HG03064 (cell line): ENCODE data around the gene RIN3.
"Not testable (repeated sequence)": the region's sequence is repeated elsewhere in the genome, so short reads cannot be mapped to it uniquely, and the experiment has no call there.

ENCODE experiments used
- ATAC-seq: cut with Tn5 transposase; IDR thresholded peaks from one replicate; pipeline ENCODE4 v1.9.1; 2021; ENCODE audit warnings: low read depth; ENCODE audit not compliant: unreplicated experiment

The RIN3 gene

DNA sequence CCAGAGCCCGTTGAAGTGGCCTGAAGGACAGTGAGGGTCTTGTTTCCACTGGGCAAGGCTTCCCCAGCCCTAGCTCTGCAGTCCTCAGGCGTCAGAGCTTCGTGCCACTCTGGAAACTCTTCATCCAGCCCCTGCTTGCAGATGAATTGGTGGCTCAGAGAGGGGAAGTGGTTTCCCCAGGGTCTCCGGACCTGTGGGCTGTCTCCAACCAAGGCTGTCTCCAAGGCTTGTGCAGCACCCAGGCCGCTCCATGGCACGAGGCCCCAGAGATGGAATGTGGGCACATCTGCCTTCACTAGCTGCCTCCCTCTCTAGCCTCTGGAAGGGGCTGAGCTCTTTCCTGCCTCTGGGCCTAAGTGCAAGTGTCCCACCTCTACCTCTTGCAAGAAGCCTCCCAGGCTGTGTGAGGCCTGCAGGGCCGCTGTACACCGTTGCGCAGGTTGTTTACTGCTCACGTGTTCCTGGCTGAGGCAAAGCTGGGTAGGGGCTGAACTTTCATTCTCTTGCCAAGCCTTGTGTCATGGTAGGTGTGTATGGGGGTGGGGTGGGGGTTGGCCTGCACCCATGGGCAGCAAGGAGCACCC lies 11.1 kb downstream of the RIN3 start:
- ATAC-seq, result no peak

DNA sequence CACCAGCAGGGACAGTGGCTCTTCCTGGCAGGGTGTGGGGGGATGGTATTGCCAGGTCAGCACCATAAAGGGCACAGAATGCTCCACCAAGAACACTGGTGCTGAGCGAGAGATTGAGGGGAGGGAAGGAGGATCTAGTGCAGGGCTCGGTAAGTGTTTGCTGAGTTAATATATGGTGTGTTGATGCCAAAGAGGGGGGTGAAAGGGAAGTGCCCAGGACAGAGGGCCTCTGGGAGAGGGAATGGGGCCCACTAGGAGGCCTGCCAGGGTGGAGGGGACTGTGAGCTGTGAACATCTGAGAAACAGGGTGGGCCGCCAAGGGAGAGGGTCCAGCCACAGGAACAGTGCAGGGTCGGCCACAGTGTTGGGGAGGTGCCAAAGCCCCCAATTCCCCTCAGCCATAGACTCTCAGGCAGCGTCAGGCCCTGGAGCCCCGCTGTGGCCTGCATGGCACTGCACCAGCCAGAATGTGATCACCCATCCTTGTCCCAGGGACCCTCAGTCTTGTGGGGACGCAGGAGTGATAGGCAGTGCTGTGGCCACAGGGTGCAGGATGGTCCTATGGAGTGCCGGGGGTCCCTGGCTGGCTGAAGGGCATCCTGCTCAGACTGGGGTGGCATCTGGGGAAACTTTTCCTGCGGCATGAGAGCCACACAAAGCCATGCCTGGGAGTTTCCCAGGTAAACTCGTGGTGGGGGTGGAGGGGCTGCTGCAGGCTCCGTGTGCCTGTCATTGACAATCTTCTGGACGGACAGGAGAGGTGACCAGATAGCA lies 11.9 kb downstream of the RIN3 start:
- no peak for ATAC-seq

DNA sequence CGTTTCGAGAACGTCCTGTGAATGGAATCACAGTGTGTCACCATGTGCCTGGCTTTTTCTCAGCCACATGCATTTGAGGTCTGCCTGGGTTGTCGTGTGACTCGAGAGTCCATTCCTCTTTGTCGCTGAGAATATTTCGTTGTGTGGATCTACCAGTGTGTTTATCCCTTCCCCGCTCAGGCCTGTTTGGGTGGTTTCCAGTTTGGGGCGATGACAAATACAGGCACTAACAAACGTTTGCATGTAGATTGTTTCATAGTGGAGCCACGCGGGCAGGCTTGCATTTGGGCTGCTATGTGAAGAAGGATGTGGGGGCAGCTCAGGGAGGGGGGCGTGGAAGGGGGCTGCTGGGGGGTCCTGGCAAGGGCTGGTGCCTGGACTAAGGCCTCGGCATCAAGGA lies 14.1 kb downstream of the RIN3 start:
- no peak for ATAC-seq

DNA sequence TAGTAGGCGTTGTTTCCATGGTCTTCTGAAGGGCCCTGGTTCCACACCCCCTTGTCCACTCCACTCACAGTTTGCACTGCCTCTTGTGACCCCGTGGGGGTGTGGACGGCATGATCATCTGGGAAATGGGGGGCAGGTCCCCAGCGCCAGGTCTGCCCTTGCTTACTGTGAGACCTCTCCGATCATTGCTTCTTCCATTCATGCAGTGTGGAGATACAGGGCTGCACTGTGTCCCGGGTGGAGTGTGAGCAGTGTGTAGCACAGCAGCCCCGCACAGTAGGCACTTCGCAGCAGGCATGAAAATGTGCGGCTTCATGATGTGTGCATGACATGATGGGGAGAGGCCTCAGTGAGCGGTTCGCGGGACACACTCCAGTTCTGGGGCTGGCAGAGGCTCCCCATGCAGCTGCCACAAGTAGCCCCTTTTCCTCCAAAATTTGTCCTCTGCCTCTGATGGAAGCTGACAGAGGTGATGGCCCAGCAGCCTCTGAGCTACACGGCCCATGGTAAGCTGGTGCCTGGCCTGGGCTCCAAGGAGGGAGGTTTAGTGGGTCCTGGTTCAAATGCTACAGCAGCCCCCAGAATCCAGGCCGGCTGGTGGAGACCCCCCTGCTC lies 15.0 kb downstream of the RIN3 start:
- no peak for ATAC-seq

DNA sequence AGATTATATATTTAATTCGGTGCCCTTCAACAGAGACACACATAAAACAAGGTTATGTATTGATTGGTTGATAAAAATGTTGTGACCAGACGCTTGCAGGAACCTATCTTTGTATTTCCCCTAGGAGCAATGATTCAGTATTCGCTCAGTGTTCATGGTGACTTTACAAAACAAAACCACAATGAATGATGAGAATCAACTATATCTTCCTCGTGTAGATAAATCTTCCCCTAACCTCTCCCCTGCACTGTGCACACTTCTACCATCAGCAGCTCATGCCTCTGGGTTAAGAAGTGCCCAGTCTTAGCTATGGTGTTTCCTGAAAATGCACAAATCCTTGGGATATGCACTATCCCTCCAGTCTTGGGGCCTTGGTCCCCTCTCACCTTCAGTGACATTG lies 16.3 kb downstream of the RIN3 start:
- ATAC-seq, result no peak

DNA sequence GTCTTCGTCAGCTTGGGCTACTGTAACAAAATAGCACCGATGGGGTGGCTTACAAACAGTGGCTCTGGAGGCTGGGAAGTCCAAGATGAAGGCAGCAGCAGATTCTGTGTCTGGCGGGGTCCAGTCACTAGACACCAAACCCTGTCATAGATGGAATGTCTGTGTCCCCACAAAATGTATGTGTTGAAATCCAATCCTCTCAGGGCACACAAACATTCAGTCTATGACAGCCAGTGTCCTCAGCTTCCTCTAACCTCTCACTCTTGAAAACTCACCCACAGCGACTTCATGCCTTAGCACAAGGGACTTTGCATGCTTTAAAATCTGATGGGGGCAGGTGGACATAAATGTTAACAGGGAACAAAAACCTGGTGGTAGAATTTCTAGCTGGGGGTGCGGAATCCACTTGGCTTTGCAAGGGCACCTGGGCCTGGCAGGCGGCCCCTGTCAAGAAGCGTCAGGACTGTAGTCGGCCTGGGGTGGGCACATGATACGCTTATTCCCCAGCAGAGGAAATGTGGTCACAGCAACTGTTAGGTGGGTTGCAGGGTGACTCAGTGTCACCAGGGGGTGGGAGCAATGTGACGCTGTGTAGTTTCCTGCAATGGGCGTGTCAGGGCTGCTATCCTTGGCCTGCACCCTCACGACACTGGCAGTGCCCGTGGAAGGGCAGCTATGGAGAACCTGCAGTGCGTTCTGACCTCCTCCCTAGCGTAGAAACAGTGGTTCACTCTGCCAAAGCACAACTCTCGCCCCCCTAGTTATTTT lies 17.7 kb downstream of the RIN3 start:
- ATAC-seq, result no peak

DNA sequence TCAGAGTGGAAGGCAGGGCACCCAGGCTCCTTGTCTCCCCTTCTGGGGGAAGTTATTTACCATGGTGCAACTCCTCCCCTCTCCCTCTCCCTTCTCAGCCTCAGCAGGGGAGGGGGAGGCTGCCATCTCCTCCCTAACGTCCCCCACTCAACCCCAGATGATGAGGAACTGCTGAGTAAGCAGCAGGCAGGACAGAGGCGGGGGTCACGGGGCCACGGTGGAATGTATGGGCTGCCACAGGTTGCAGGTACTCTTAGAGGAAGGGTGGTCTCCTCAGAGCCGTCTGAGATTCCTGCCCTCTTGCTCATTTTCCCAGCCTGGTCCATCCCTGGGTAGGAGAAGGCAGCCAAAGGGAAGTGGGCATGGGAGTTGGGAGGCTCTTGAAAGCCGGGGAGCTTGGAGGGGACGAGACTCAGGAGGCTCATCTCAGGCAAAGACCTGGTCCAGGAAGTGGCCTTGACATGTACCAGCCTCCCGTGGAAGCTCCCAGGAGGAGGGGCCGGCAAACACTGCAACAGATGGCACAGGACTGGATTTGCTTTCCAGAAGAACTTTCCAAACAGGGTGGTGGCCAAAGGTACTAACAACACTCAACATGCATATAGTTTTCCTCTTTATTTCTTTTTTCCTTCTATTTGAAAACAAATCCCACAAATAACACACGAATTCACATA lies 19.0 kb downstream of the RIN3 start:
- ATAC-seq, result no peak

DNA sequence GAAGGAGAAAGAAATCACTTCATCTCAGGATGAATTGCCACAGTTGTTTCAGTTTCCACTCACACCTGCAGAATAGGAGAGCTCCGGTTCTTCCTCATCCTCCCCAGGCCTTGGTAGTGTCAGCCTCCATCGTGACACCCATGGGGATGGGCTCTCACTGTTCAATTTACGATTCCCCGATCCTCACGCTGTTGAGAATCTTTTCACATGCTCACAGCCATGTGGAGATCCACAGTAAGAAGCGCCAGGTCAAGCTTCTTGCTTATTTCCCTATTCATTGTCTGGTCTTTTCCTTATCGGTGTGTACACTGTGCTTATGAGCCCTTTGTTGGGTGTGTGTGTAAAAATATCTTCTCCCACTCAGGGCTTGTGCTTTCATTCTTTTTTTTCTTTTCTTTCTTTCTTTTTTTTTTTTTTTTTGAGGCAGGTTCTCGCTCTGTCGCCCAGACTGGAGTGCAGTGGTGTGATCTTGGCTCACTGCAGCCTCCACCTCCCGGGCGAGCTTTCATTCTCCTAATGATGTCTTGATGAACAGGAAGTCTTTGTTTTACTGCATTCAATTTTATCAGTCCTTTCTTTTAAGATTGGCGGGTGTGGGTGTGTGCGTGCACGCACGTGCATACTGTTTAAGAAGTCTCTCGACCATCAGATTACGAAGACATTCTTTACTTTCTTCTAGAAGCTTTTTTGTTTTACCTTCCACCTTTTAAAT lies 21.5 kb downstream of the RIN3 start:
- ATAC-seq, result no peak

DNA sequence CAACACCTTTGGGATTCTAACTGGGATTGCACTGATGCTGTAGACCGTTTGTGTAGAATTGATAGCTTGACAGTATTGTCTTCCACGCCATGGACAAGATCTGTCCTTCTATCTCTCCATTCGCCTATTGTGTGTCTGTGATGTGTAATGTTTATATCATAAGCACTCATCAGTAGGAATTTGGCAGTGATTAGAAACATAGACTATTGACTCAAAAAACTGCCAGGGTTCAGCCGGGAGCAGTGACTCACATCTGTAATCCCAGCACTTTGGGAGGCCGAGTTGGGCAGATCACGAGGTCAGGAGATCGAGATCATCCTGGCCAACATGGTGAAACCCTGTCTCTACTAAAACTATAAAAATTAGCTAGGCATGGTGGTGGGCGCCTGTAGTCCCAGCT lies 22.6 kb downstream of the RIN3 start:
- not testable (repeated sequence) for ATAC-seq

DNA sequence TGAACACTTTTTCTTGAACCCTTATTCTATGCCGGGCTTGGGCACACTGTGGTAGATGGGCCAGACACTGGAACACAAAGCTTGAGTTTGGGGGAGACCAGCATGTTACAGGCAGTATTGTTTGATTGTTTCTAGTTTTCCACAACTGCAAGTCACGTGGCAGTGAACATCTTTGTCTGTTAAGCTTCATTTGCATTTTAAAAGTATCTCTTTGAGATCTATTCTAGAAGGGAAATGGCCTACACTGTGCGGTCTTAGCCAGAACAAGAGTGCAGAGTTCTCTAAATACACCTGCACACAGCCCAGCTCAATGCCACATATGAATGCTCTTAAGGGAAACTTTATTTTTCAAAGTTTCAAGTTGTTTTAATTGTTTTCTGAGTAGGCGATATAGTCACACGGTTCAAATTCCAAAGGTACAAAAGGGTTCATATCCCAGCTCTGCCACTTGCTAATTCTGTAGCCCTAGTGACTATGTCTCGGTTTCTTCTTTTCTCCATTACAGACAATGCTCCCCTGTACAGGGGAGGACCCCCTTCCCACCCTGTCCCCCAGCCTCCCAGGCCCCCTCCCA lies 24.9 kb downstream of the RIN3 start:
- peak; percentile 69 for ATAC-seq

DNA sequence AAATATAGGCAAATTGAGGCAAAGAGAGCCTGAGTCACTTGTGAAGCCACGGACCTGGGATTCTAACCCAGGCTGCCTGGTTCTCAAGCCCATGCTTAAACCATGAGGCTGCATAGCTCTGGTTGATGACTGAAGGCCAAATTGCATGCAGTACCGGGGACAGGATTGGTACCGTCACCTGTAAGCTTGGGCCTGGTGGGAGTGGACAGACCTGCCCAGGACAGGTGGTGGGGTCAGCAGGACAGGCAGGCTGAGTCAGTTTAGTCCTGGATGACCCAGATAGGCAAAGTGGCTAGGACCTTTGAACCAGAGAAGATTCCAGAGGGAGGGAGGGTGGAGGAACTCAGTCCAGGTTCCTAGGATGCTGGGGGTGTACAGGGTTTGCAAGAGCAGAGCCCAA lies 25.8 kb downstream of the RIN3 start:
- ATAC-seq, result no peak

DNA sequence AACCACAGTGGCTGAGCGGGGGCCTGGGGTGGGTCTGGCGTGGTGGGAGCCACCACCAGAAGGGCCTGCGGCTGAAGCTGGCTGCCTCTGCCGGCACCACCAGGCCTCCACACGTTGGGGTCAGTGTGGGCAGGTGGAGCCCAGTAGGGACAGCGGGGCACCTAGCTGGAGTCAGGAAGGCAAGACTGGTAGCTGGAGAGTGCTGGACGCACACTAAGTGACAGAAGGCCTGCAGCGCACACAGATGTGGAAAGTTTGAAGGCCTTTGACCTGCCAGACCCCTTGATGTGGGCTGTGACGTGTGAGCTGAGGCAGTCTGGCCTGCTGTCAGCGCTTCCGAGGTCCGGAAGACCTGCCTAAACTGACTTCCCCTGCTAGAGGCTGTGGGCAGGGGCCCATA lies 26.3 kb downstream of the RIN3 start:
- ATAC-seq, result peak; percentile 42

DNA sequence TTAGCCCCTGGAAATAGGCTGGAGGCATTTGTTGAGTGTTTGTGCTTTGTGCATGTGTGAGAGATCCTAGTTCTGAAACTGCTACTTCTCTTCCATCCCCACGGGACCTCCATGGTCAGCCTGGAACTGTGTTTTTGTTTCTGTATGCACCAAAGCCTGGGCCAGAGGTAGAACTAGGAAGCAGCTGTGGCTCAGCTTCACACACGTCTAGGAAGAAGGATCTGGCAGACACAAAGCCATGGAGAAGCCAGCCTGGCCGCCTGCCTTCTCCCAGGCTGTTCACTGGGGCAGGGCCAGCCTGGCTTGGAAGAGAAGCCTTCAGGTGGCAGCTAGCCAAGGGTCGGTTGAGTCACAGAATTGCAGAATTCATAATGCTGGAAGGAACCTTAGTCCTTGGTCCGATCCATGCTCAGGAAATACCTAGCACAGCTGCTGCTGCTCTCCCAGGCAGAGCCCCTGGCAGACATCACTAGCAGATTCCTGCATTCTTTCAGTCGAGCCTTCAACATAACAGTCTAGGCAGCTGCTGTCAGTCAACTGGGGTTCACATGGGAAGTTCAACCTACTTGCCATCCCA lies 27.0 kb downstream of the RIN3 start:
- ATAC-seq, result peak; percentile 23

DNA sequence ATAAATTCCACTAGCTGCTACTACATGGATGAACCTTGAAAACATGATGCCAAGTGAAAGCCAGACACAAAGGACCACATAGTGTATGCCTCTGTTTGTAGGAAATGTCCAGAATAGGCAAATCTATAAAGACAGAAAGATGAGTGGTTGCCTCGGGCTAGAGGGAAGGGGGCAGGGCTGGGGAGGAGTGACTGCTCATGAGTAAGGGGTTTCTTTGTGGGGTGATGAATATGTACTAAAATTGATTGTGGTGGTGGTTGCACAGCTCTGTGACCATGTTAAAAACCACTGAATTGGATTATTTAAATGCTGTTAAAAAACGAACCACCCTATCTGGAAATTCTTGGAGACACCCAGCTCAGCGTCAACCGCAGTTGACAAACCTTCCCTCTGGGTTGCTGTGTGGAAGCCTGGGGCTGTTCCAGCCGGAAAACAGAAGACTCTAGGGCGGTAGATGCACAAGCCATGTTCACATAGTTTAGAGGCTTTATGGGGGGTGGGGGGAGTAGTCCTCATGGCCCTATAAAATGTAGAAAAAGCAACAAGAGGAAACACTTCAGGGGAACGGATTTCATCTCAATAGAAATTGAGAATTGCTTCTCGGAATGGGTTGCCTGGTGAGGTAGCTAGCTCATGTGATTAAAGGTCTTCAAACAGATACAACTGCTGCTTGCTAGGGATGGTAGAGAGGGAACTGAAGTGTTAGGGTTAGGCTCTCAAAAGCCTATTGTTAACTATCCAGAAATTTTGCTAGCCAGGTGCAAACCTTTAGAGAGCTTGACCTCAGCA lies 29.4 kb downstream of the RIN3 start:
- no peak for ATAC-seq

DNA sequence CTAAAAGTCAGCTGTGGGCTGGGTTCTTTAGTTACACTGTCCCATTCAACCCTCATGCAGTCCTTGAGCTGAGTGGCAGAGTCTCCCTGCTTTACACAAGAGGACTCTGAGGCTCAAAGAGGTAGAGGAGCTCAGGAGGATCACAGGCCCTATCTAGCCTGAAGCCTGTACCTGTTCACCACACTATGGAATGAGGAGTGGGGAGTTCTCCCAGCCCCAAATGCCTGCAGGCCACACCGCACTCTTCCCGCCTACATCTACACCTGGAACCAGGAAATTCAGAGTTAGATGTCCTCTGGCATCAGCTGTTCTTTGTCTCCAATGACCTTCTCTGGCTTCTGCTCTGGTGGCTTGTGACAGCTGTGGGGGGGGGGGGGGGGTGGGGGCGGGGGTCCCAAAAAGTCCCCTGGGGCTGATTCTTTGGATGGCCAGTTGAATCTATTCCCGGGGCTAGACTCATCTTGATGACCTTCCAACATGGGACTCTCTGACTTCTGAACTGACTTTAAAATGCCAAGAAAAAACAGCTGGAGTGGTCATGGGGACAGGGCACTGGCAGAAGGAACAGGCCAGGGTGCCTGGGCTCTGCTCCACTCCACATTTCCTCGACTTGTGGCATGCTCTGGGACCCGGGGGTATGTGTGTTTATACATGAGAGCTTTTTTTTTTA lies 30.6 kb downstream of the RIN3 start:
- no peak for ATAC-seq

DNA sequence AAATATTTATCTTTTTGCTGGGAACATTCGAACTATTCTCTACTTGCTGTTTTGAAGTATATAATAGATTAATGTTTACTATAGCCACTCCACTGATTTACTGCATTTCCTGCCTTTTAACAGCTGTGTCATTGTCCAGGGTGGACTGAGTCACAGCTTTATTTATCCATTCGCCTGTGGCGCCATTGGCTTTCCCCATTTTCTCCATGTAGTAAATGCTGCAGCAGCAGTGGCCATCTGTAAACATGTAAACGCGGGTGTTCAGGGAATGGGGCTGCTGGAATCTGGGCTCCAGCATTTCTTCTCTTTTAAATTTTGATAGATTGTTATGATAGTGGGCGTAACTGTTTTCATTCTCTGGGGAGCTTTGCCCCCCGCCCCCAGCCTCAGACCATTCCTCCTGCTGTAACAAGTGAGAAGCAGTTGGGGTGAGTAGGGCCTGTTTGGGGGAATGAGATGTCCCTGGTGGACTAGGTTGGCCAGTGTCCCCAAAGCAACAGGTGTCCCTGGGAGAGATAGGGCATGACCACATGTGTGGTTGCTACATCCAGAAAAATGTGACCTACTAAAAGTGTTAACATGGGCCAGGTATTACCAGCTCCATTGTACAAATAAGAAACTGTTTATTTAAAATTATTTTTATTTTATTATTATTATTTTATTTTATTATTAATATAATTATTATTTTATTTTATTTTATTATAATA lies 32.9 kb downstream of the RIN3 start:
- ATAC-seq, result no peak

DNA sequence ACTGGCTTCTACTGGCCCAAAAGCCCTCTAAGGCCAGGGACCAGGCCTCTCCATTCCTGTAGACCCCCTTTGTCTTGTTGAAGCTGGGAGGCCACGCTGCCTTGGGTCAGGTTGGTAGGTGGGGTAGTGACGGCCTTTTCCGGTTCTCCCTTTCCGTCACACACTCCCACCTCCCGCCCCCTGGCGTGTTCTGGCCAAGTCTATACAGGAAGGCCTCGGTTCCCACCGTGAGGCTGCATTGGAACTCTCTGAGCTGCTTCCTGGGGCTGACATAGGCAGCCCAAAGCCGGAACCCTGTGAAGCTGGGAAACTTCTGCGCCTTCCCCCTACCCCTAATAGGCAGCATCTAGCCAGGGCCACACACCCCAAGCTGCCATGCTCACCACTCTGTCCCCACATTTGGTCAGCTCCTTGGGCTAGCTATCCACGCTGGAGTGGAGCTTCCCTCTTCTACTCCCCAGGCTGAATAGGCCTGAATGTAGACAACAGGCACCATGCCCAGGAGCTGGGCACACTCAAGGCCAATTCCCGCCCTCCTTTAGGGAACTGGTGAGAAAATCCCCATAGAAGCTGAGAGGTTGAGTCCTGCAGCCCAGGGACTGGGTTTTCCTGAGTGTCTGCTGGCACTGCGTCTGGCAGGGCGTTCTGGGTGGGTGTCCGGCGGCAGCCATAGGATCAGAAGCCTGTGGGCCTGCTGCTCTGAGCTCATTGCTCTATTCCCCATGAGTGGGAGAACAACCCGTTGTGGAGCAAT lies 35.7 kb downstream of the RIN3 start:
- ATAC-seq, result no peak
